GM21576 (cell line): ENCODE results near the gene MEI1.
"Not testable (repeated sequence)": the region's sequence is repeated elsewhere in the genome, so short reads cannot be mapped to it uniquely, and the experiment has no call there.

Experiments used
- ATAC-seq: cut with Tn5 transposase; IDR thresholded peaks from one replicate; pipeline ENCODE4 v1.9.1; 2021; ENCODE audit warnings: mild to moderate bottlenecking, moderate library complexity; ENCODE audit not compliant: unreplicated experiment

Gene MEI1

GRCh38 chr22:41699264-41700107 is at the start of gene MEI1:
MEI1 (plus strand) TSS chr22:41699503; CDS start chr22:41699539, 36 bp downstream.
- no peak for ATAC-seq

GRCh38 chr22:41650229-41650628 is 49.1 kb upstream of the MEI1 start:
- ATAC-seq, result no peak

- ATAC-seq, result no peak
Measured at GRCh38 chr22:41650821-41651220, 48.5 kb upstream of the MEI1 start.

GRCh38 chr22:41654322-41654721 is 45.0 kb upstream of the MEI1 start:
- ATAC-seq, result no peak

- ATAC-seq, result no peak
Measured at GRCh38 chr22:41656556-41656955, 42.7 kb upstream of the MEI1 start.

- ATAC-seq, result no peak
Measured at GRCh38 chr22:41657709-41658108, 41.6 kb upstream of the MEI1 start.

- ATAC-seq, result no peak
Measured at GRCh38 chr22:41658869-41659268, 40.4 kb upstream of the MEI1 start.

- no peak for ATAC-seq
Measured at GRCh38 chr22:41659941-41660340, 39.4 kb upstream of the MEI1 start.

GRCh38 chr22:41660416-41660815 is 38.9 kb upstream of the MEI1 start:
- no peak for ATAC-seq

- ATAC-seq, result no peak
Measured at GRCh38 chr22:41661088-41661487, 38.2 kb upstream of the MEI1 start.

- no peak for ATAC-seq
Measured at GRCh38 chr22:41661713-41662112, 37.6 kb upstream of the MEI1 start.

- not testable (repeated sequence) for ATAC-seq
Measured at GRCh38 chr22:41663594-41663993, 35.7 kb upstream of the MEI1 start.

GRCh38 chr22:41664490-41664889 is 34.8 kb upstream of the MEI1 start:
- no peak for ATAC-seq

- no peak for ATAC-seq
Measured at GRCh38 chr22:41664951-41665350, 34.4 kb upstream of the MEI1 start.

GRCh38 chr22:41668971-41669911 is 30.1 kb upstream of the MEI1 start:
- ATAC-seq, result no peak

GRCh38 chr22:41672096-41672495 is 27.2 kb upstream of the MEI1 start:
- ATAC-seq, result not testable (repeated sequence)

GRCh38 chr22:41672780-41673509 is 26.4 kb upstream of the MEI1 start:
- no peak for ATAC-seq

GRCh38 chr22:41674846-41675340 is 24.4 kb upstream of the MEI1 start:
- no peak for ATAC-seq

GRCh38 chr22:41676134-41676533 is 23.2 kb upstream of the MEI1 start:
- no peak for ATAC-seq

- ATAC-seq, result no peak
Measured at GRCh38 chr22:41681616-41682015, 17.7 kb upstream of the MEI1 start.
